Right lobe of liver (tissue), 6 donors: ENCODE results near the gene ARHGEF2. TPM values are rescaled to one million over a fixed set of nuclear protein-coding genes. Genes with fewer than 3 reads are reported as not detected.

Source experiments
- ATAC-seq, 4 donors: fragments of 200-7000 bp; cut with Tn5 transposase; one replicate each; pipeline ENCODE4 v1.9.1; 2020; ENCODE audit warnings: mild to moderate bottlenecking in 4 of 4, moderate library complexity in 4 of 4
- DNase-seq, 3 donors: peaks; one replicate each; pipeline ENCODE4 v3.0.0-alpha.2; 2020
- H3K27ac ChIP-seq, 3 donors: fragments of 200-600 bp; one replicate each; pipeline ENCODE4 v1.8.0; 2022
- H3K27me3 ChIP-seq, 2 donors: fragments of 200-600 bp; one replicate each; pipeline ENCODE4 v1.8.0; 2022
- H3K36me3 ChIP-seq, 4 donors: fragments of 200-600 bp; sonication (generic) in 1 of 4; one replicate each; pipeline versions ENCODE4 v1.5.1 to v1.8.0; 2017 to 2022; ENCODE audit warnings: control low read depth in 1 of 4
- H3K4me1 ChIP-seq, 4 donors: fragments of 200-600 bp; sonication (generic) in 1 of 4; one replicate each; pipeline versions ENCODE4 v1.5.1 to v1.8.0; 2017 to 2022; ENCODE audit warnings: control low read depth in 1 of 4
- H3K4me3 ChIP-seq, 3 donors: fragments of 200-600 bp; one replicate each; pipeline ENCODE4 v1.8.0; 2022
- H3K9me3 ChIP-seq, 4 donors: fragments of 200-600 bp; sonication (generic) in 1 of 4; one replicate each; pipeline versions ENCODE4 v1.5.1 to v1.8.0; 2017 to 2022; ENCODE audit warnings: control low read depth in 1 of 4
- POLR2A ChIP-seq: fragments of 450-650 bp; IDR thresholded peaks from one replicate; pipeline ENCODE4 v1.6.1; 2017; ENCODE audit warnings: antibody characterized with exemption, mild to moderate bottlenecking
- WGBS: methylation state at CpG from one replicate; pipeline ENCODE4 v1.1.6; 2018; ENCODE audit warnings: low coverage, low lambda C conversion rate; ENCODE audit not compliant: insufficient coverage; ENCODE audit errors: missing lambda C conversion rate; 5-methylcytosine and 5-hydroxymethylcytosine counted together
- intact Hi-C, 2 donors: fragments of 100-400 bp; cut with DNase I; formaldehyde crosslinking; loops; one replicate each; pipeline versions ENCODE4 v1.11.2 to v1.14.1; 2022
- total RNA-seq, 6 experiments: library from RNA; depleted of rRNA in 2 of 6; stranded (reverse); fragments of >200 nt in 2 of 6; fragmentation: NEBNext Ultra II Directional in 3 of 6; extraction: Animal tissue kit (Norgen Biotek cat#: 25700) in 3 of 6; gene quantifications; one replicate each; pipeline versions ENCODE4 v1.1.0 to v1.2.4, GENCODE V29; 2016 to 2023
- TF ChIP-seq, protein P1 (sequence below), 4 donors: fragments of 200-600 bp in 3 of 4; fragments of 450-650 bp in 1 of 4; IDR thresholded peaks; one replicate each; pipeline versions ENCODE4 v1.5.1 to v1.8.0; 2016 to 2022; ENCODE audit warnings: antibody characterized with exemption in 4 of 4, mild to moderate bottlenecking in 2 of 4
- donor health status: DM: no; HTN: yes; CAD: no.
- donor health status: DM: no; HTN: no; CAD: no.
- donor health status: DM: no; HTN: no; CAD: no.
- donor health status: DM: no; HTN: yes; CAD: no.
- donor health status: DM: no; HTN: yes; CAD: no.

Gene ARHGEF2
- total RNA-seq, 6 experiments from 2014 or later = 7.9 to 23.8 (median 13.1) TPM

- Histone ChIP-seq H3K27ac (no peak overlapping the region), H3K36me3 (no peaks in the 10 kb centered on the region), H3K4me1 (peaks cover 0 to 11% (median 5%) of the 10 kb centered on the region in 4 donors), H3K27me3 (no peaks in the 10 kb centered on the region), H3K9me3 (no peaks in the 10 kb centered on the region), H3K4me3 (no peak overlapping the region)
- WGBS = 0% methylated on average over 1 of the region's 1 CpG
- TF ChIP-seq, protein P1, sequence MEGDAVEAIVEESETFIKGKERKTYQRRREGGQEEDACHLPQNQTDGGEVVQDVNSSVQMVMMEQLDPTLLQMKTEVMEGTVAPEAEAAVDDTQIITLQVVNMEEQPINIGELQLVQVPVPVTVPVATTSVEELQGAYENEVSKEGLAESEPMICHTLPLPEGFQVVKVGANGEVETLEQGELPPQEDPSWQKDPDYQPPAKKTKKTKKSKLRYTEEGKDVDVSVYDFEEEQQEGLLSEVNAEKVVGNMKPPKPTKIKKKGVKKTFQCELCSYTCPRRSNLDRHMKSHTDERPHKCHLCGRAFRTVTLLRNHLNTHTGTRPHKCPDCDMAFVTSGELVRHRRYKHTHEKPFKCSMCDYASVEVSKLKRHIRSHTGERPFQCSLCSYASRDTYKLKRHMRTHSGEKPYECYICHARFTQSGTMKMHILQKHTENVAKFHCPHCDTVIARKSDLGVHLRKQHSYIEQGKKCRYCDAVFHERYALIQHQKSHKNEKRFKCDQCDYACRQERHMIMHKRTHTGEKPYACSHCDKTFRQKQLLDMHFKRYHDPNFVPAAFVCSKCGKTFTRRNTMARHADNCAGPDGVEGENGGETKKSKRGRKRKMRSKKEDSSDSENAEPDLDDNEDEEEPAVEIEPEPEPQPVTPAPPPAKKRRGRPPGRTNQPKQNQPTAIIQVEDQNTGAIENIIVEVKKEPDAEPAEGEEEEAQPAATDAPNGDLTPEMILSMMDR (IDR thresholded peaks at IDR 0.05) = peak; percentile 55 to 69 (median 61)
- TF ChIP-seq POLR2A = no peak
- peak; percentile 41 to 61 (median 54) for ATAC-seq
- intact Hi-C loops = loop anchor here in 1 of 2 donors (5.0 kb wide), 1 partner anchor 49 kb away; no protein-coding TSS in a partner anchor
- no peak for DNase-seq
Observed at GRCh38 chr1:155938220-155938627, 40.1 kb downstream of the ARHGEF2 start.

- Histone ChIP-seq H3K9me3 (no peaks in the 10 kb centered on the region), H3K27me3 (no peaks in the 10 kb centered on the region), H3K36me3 (peaks cover 0 to 27% (median 16%) of the 10 kb centered on the region in 4 donors), H3K4me3 (peak overlapping the region; percentile 56 to 97 (median 91)), H3K4me1 (peaks cover 0 to 30% (median 9%) of the 10 kb centered on the region in 4 donors), H3K27ac (peak overlapping the region; percentile 71 to 83 (median 82))
- ATAC-seq = peak in 1 of 4 donors; percentile 4
- no peak for DNase-seq
- 85% methylated on average over 23 of the region's 24 CpGs for WGBS
- intact Hi-C loops = loop anchor here in 1 of 2 donors (5.0 kb wide), 1 partner anchor 52 kb away; no protein-coding TSS in a partner anchor
- TF ChIP-seq POLR2A = no peak
- TF ChIP-seq, protein P1 (IDR thresholded peaks at IDR 0.05) = no peak
Observed at GRCh38 chr1:155934936-155935590, 43.3 kb downstream of the ARHGEF2 start.

DNA sequence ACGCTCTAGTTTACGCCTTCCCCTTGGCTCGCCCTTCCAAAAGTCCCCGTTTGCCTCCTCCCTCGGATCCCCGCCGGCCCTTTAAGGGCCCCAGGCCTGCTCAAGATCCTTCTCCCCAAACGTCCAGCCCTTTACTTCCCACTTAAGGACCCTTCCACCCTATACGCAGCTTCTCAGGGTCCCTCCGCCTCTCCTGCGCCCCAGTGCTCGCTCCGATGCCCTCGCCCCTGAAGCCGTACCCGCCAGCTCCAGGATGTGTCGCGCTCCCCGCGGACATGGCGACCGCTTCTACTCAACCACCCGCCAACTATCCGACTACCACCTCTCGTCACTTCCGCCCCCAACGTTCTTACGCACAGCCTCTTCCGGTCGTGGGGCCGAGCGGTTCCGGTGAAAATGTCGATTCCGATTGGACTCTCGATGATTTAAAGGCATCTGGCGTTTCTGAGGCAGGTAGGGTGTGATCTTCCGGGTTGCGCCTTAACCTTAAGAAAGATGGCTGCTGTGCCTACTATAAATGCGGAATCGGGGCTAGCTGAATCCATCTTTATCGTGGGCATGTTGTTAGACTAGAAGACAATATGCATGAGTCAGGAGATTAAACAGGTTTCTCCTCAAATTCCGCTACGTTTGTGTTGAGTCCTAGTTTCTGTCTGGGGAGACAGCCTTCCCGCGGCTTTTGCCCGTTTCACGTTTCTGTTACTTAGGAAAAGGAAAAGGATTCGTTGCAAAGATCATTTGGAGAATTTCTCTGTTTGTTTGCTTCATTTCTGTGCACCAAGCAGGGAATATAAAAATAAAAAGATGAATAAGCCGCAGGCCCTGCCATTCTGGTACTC lies 44.0 kb downstream of the ARHGEF2 start, which contains the start of gene KHDC4:
TSS of gene KHDC4 (minus strand) at position 317 of the 839 bp plus-strand sequence. CDS start at position 277, 40 bp downstream.
- H3K36me3 ChIP-seq = peaks cover 0 to 34% (median 21%) of the 10 kb centered on the region in 4 donors
- DNase-seq (peak; percentile 93 to 96 (median 95)), ATAC-seq (peak; percentile 96 to 99 (median 98))
- H3K27ac ChIP-seq = peak within 1 kb of the TSS; percentile 82 to 91 (median 83)
- TF ChIP-seq, protein P1 (IDR thresholded peaks at IDR 0.05) = peak in 1 of 4 donors; percentile 9
- peak; percentile 94 for TF ChIP-seq POLR2A
- H3K9me3 ChIP-seq = no peaks in the 10 kb centered on the region
- no peaks in the 10 kb centered on the region for H3K27me3 ChIP-seq
- intact Hi-C loops = no loop called here
- peak within 1 kb of the TSS; percentile 56 to 97 (median 91) for H3K4me3 ChIP-seq
- under 1% methylated on average over 49 of the region's 50 CpGs for WGBS
- H3K4me1 ChIP-seq = peaks cover 0 to 30% (median 9%) of the 10 kb centered on the region in 4 donors

GRCh38 chr1:155933591-155934096 lies 44.7 kb downstream of the ARHGEF2 start:
- Histone ChIP-seq H3K9me3 (no peaks in the 10 kb centered on the region), H3K27me3 (no peaks in the 10 kb centered on the region), H3K27ac (peak overlapping the region; percentile 81 to 91 (median 82)), H3K36me3 (peaks cover 0 to 41% (median 25%) of the 10 kb centered on the region in 4 donors), H3K4me1 (peaks cover 0 to 30% (median 9%) of the 10 kb centered on the region in 4 donors), H3K4me3 (peak overlapping the region; percentile 56 to 97 (median 91))
- DNase-seq (no peak), ATAC-seq (no peak)
- WGBS = 1% methylated on average over 10 of the region's 10 CpGs
- intact Hi-C loops = no loop called here
- no peak for TF ChIP-seq POLR2A
- TF ChIP-seq, protein P1 (IDR thresholded peaks at IDR 0.05) = no peak
